Measurements from ENCODE around the gene IYD. TPM values are rescaled to one million over a fixed set of nuclear protein-coding genes. Genes with fewer than 3 reads are reported as not detected.

The IYD gene
- total RNA-seq, 1 experiment from 2014 or later = not detected

DNA sequence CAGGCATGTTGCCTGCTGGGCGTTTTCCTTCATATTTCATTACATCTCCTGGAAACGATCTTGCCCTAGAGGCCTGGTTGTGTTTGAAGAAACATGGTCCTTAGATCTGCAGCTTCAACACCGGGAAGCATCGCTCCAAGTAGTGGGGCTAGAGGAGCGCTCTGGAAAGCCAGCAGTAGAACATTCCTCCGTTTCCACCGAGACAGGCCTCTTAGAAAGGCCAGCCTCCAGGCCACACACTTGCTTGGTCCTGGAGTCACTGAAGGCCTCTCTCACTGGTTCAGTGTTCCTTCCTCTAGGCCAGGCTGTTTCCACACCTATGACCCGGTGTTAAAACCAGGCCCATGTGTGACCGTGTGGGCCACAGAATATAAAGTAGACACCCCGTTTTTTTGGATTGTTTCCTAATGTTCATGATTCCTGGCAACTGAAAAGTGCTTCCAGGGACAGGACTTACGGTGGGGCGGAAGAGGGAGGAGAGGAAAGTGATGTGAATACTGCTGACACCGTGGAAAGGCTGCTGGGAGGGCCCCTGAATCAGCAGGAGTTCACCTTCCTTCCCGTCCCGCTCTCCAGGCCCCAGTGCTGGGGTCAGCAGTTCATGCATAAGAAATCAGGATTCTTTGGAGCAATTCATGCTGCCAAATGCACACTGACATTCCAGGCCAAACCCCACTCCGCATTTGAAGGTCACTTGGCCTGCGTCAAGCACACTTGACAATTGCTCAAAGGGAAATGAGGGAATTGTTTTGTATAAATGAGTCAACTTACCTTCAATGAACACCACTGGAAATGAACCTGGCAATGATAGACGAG is 83.8 kb downstream of the IYD start:
- intact Hi-C loops (cut with micrococcal nuclease) = no loop called here
- Mint-ChIP-seq H3K27me3 (ENCODE audit: insufficient read depth, unreplicated experiment) (no peaks in the 10 kb centered on the region), H3K4me3 (ENCODE audit: unreplicated experiment) (no peak overlapping the region), H3K27ac (ENCODE audit: low read depth, unreplicated experiment) (no peak overlapping the region), H3K36me3 (ENCODE audit: insufficient read depth, unreplicated experiment) (no peaks in the 10 kb centered on the region), H3K4me1 (ENCODE audit: insufficient read depth, unreplicated experiment) (no peaks in the 10 kb centered on the region), H3K9me3 (ENCODE audit: unreplicated experiment) (no peaks in the 10 kb centered on the region)
- TF ChIP-seq CTCF (IDR thresholded peaks at IDR 0.05; ENCODE audit: unreplicated experiment) = no peak
- no peak for DNase-seq (ENCODE audit: unreplicated experiment)
- ChIA-PET POLR2A (no interaction called here), CTCF (interaction anchor here (0.6 kb wide), 1 partner anchor 613 kb away, joined by 3 read pairs; no protein-coding TSS in a partner anchor)
- no TSS peak for BruUV-seq (replicated peaks)

DNA sequence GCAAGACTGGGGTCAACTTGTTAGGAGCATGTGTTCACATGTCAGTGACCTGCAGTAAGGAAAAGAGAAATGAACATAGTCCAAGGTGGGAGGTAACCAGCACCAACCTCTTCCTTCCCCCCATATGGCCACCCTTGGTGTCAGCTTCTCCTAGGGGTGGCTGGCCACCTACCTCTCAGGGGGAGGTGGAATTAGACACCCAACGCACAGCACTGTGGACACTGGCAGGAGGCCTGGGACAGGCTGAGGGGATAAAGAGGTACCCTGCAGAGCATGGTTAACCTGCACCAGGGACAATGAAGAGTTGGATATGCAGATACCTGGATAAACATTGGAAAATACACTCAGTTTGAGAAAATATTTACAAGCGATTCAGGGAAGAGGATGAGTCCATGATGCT is 84.5 kb downstream of the IYD start:
- no peaks in the 10 kb centered on the region for H3K9me3 Mint-ChIP-seq (ENCODE audit: unreplicated experiment)
- POLR2A ChIA-PET = no interaction called here
- H3K27me3 Mint-ChIP-seq (ENCODE audit: insufficient read depth, unreplicated experiment) = no peaks in the 10 kb centered on the region
- H3K27ac Mint-ChIP-seq (ENCODE audit: low read depth, unreplicated experiment) = no peak overlapping the region
- no peak for TF ChIP-seq CTCF (IDR thresholded peaks at IDR 0.05; ENCODE audit: unreplicated experiment)
- CTCF ChIA-PET = no interaction called here
- no TSS peak for BruUV-seq (replicated peaks)
- no peak overlapping the region for H3K4me3 Mint-ChIP-seq (ENCODE audit: unreplicated experiment)
- no peaks in the 10 kb centered on the region for H3K36me3 Mint-ChIP-seq (ENCODE audit: insufficient read depth, unreplicated experiment)
- DNase-seq (ENCODE audit: unreplicated experiment) = no peak
- intact Hi-C loops (cut with micrococcal nuclease) = no loop called here
- H3K4me1 Mint-ChIP-seq (ENCODE audit: insufficient read depth, unreplicated experiment) = no peaks in the 10 kb centered on the region

Other genes starting within 250 kb of the IYD start
- gene PPP1R14C, start 226.0 kb upstream of the IYD start, total RNA-seq (2022) = 32.0 and 38.7 TPM in 2 replicates
- 11.6 and 16.8 TPM in 2 replicates for gene PLEKHG1, start 230.9 kb downstream of the IYD start, total RNA-seq (2022)

Data from MCF 10A (cell line).